HL-60 (cell line): Measurements from ENCODE around the gene UBE2V1.

Experiments used
- DNase-seq, 2 experiments: peaks; one replicate each; pipeline ENCODE4 v3.0.0-alpha.2; 2010 to 2020; ENCODE audit warnings: low read depth in 1 of 2, low spot score in 1 of 2
- H3K27ac ChIP-seq: fragments of 250-450 bp; sonication (Bioruptor Pico); replicated peaks from 2 replicates; pipeline ENCODE4 v1.5.1; 2020; ENCODE audit warnings: mild to moderate bottlenecking, moderate library complexity
- H3K27me3 ChIP-seq: fragments of 250-450 bp; sonication (Bioruptor Pico); 2 replicates; pipeline ENCODE4 v1.5.1; 2021; ENCODE audit warnings: mild to moderate bottlenecking, moderate library complexity; ENCODE audit not compliant: insufficient read depth, poor library complexity, severe bottlenecking
- H3K4me3 ChIP-seq: replicated peaks from 2 replicates; pipeline ENCODE4 v1.5.1; 2011; ENCODE audit warnings: mild to moderate bottlenecking, control low read depth, low read length; ENCODE audit not compliant: insufficient read depth
- CTCF ChIP-seq: IDR thresholded peaks from one replicate; pipeline ENCODE4 v1.5.1; 2011; ENCODE audit warnings: low read length, control low read depth, inconsistent platforms; ENCODE audit not compliant: insufficient read depth
- GABPA ChIP-seq: IDR thresholded peaks from 2 replicates; pipeline ENCODE4 v1.6.1; 2012; ENCODE audit warnings: low read depth
- POLR2AphosphoS5 ChIP-seq: IDR thresholded peaks from 2 replicates; pipeline ENCODE4 v1.6.1; 2012; ENCODE audit warnings: low read depth
- REST ChIP-seq: IDR thresholded peaks from 2 replicates; pipeline ENCODE4 v1.6.1; 2012; ENCODE audit warnings: low read depth; ENCODE audit not compliant: insufficient replicate concordance
- SPI1 ChIP-seq: IDR thresholded peaks from 2 replicates; pipeline ENCODE4 v1.6.1; 2012; ENCODE audit warnings: low read depth, mild to moderate bottlenecking, borderline replicate concordance

Gene UBE2V1

DNA sequence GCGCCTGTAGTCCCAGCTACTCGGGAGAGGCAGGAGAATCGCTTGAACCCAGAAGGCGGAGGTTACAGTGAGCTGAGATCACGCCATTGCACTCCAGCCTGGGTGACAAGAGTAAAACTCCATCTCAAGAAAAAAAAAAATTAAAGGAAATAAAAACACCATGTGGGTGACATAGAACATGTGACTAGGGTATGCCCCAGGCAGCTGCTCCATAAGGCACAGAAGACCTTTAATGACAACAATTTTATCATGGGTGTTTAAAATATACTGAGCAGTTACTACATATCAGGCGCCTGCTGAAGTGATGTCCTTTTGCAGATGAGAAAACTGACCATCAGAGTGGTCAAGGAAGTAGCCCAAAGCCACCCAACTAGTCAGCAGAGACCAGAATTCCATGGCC lies 32.6 kb upstream of the UBE2V1 start:
- no peak for TF ChIP-seq GABPA
- Histone ChIP-seq H3K27ac (peak overlapping the region; percentile 94), H3K27me3 (no peaks in the 10 kb centered on the region), H3K4me3 (no peak overlapping the region)
- DNase-seq: no peak

- H3K27me3 ChIP-seq: no peaks in the 10 kb centered on the region
- DNase-seq: peak; percentile 61 to 80
- TF ChIP-seq GABPA: no peak
- TF ChIP-seq SPI1: no peak
- TF ChIP-seq POLR2AphosphoS5: peak; percentile 47; the same call in 1 of the 2 replicates
- H3K27ac ChIP-seq: peak overlapping the region; percentile 39; the same call in 1 of the 2 replicates
- H3K4me3 ChIP-seq: no peak overlapping the region
Measured at GRCh38 chr20:50144362-50144761, 31.4 kb upstream of the UBE2V1 start.

GRCh38 chr20:50142812-50143211 lies 29.9 kb upstream of the UBE2V1 start:
- Histone ChIP-seq H3K4me3 (no peak overlapping the region), H3K27ac (no peak overlapping the region), H3K27me3 (no peaks in the 10 kb centered on the region)
- TF ChIP-seq REST (no peak), POLR2AphosphoS5 (no peak), CTCF (no peak), SPI1 (no peak), GABPA (no peak)
- DNase-seq: no peak

- Histone ChIP-seq H3K27ac (no peak overlapping the region), H3K4me3 (no peak overlapping the region), H3K27me3 (no peaks in the 10 kb centered on the region)
- TF ChIP-seq POLR2AphosphoS5 (no peak), CTCF (no peak), REST (no peak), SPI1 (no peak), GABPA (no peak)
- no peak for DNase-seq
Measured at GRCh38 chr20:50141811-50142561, 29.0 kb upstream of the UBE2V1 start.
